ENCODE data around the gene ZDHHC20.

Gene ZDHHC20

DNA sequence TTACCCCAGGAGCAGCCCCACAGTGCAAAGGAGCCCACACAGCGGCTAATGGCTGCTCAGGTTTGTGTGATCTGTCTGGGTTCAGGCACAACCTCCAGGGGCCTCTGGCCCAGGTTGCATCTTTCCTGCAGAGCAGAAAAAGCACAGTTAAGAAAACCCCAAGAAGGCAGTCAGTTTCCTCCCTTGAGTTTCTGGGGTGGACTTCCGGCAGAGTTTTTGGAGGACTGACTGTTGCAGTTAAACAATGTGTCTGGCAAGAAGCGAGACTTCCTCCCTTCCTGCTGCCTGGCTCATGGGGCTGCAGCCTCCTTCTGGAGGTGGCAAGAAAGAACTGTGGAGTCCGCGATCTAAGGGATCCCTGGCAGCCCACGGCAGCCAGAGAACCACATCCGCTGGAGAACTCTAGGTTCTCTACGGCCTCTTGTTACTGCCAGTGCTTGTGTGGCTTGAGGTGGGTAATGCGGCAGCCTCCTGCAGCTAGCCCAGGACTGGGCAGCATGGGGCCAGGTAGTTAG is 114.4 kb downstream of the ZDHHC20 start:
- no peak overlapping the region for H3K27ac ChIP-seq (ENCODE audit: low read depth, low read length)
- no peaks in the 10 kb centered on the region for H3K36me3 ChIP-seq (ENCODE audit: control insufficient read depth, low read length)
- H3K4me1 ChIP-seq (ENCODE audit: control insufficient read depth, low read length), result peaks cover 14% of the 10 kb centered on the region
- no peaks in the 10 kb centered on the region for H3K9me3 ChIP-seq (ENCODE audit: control insufficient read depth, insufficient read depth, low read length)
- H3K4me2 ChIP-seq (ENCODE audit: low read length), result peak overlapping the region; percentile 52
- H3K9me2 ChIP-seq (replicated peaks; ENCODE audit: control insufficient read depth, low read length), result no peaks in the 10 kb centered on the region
- H3K27me3 ChIP-seq (ENCODE audit: control insufficient read depth, low read length), result no peaks in the 10 kb centered on the region
- peak overlapping the region; percentile 52 for H3K4me3 ChIP-seq (ENCODE audit: low read length)
- H3K79me2 ChIP-seq (ENCODE audit: control insufficient read depth, low read length), result no peaks in the 10 kb centered on the region
- no peaks in the 10 kb centered on the region for H3F3A ChIP-seq (ENCODE audit: control insufficient read depth, insufficient read depth)
- no peaks in the 10 kb centered on the region for H4K20me1 ChIP-seq (ENCODE audit: control insufficient read depth, insufficient read depth, low read depth, low read length)
- TF ChIP-seq, protein P1, sequence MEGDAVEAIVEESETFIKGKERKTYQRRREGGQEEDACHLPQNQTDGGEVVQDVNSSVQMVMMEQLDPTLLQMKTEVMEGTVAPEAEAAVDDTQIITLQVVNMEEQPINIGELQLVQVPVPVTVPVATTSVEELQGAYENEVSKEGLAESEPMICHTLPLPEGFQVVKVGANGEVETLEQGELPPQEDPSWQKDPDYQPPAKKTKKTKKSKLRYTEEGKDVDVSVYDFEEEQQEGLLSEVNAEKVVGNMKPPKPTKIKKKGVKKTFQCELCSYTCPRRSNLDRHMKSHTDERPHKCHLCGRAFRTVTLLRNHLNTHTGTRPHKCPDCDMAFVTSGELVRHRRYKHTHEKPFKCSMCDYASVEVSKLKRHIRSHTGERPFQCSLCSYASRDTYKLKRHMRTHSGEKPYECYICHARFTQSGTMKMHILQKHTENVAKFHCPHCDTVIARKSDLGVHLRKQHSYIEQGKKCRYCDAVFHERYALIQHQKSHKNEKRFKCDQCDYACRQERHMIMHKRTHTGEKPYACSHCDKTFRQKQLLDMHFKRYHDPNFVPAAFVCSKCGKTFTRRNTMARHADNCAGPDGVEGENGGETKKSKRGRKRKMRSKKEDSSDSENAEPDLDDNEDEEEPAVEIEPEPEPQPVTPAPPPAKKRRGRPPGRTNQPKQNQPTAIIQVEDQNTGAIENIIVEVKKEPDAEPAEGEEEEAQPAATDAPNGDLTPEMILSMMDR (IDR thresholded peaks at IDR 0.05; ENCODE audit: low read depth, low read length, poor library complexity, severe bottlenecking), result no peak
- no peak for TF ChIP-seq EZH2phosphoT487 (IDR thresholded peaks at IDR 0.05; ENCODE audit: borderline replicate concordance, low read length)

DNA sequence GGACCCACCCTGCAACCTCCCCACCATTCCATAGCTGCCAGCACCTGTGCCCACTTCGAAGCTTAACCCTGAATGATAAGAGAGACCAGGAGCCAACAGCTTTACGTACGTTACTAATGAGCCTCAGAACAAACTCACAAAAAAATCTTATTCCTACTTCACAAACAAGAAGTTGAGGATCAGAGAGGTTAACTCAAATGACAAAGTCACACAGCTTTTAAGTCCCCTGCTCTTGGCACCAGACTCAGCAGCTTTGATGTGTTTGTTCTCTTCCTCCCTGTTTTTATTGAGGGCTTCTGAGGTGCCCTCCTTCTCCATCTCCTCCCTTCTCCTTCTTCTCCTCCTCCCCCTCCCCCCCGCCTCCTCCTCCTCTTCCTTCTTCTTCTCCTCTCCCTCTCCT is 115.4 kb downstream of the ZDHHC20 start:
- Histone ChIP-seq H3K9me2 (replicated peaks; ENCODE audit: control insufficient read depth, low read length) (no peaks in the 10 kb centered on the region), H3K9me3 (ENCODE audit: control insufficient read depth, insufficient read depth, low read length) (no peaks in the 10 kb centered on the region), H3K4me3 (ENCODE audit: low read length) (no peak overlapping the region), H3K79me2 (ENCODE audit: control insufficient read depth, low read length) (no peaks in the 10 kb centered on the region), H3K4me1 (ENCODE audit: control insufficient read depth, low read length) (peaks cover 14% of the 10 kb centered on the region), H3K27ac (ENCODE audit: low read depth, low read length) (no peak overlapping the region), H3F3A (ENCODE audit: control insufficient read depth, insufficient read depth) (no peaks in the 10 kb centered on the region), H3K4me2 (ENCODE audit: low read length) (no peak overlapping the region), H3K27me3 (ENCODE audit: control insufficient read depth, low read length) (no peaks in the 10 kb centered on the region), H3K36me3 (ENCODE audit: control insufficient read depth, low read length) (no peaks in the 10 kb centered on the region), H4K20me1 (ENCODE audit: control insufficient read depth, insufficient read depth, low read depth, low read length) (no peaks in the 10 kb centered on the region)
- TF ChIP-seq, protein P1 (IDR thresholded peaks at IDR 0.05; ENCODE audit: low read depth, low read length, poor library complexity, severe bottlenecking), result no peak
- no peak for TF ChIP-seq EZH2phosphoT487 (IDR thresholded peaks at IDR 0.05; ENCODE audit: borderline replicate concordance, low read length)

DNA sequence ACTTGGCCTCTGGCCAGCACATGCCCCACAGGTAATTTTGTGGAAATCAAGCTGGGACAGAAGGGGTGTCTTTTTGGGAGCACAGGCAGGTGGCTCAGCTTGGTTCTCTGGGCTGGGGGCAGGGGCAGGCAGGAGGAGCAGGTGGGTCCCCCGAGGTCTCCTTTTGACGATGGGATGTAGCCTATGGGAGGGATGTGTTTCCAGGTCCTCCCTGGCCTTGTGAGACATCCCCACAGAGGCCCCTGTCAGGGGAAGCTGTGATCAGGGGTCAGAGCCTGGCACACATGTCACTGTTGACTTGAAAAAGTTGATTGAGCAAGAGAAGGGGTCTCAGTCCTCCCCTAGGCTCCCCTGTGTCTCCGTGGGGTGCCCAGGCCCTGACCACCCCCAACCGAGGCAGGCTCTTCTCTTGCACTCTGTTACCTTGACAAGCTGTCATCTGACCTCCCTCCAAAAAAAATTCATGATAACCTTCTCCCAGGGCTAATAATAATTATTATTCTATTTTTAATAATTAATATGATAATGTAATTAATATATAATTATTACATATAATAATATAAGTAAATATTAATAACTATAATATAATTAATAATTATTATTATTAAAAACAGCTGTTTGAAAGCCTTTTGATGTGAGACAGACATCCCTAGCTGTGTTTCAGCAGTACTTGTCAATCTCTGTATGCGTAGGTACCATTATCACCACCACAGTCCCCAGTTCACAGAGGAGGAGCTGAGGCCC is 116.2 kb downstream of the ZDHHC20 start:
- H3K36me3 ChIP-seq (ENCODE audit: control insufficient read depth, low read length), result no peaks in the 10 kb centered on the region
- no peak overlapping the region for H3K27ac ChIP-seq (ENCODE audit: low read depth, low read length)
- no peaks in the 10 kb centered on the region for H3F3A ChIP-seq (ENCODE audit: control insufficient read depth, insufficient read depth)
- TF ChIP-seq, protein P1 (IDR thresholded peaks at IDR 0.05; ENCODE audit: low read depth, low read length, poor library complexity, severe bottlenecking), result no peak
- no peak for TF ChIP-seq EZH2phosphoT487 (IDR thresholded peaks at IDR 0.05; ENCODE audit: borderline replicate concordance, low read length)
- H3K79me2 ChIP-seq (ENCODE audit: control insufficient read depth, low read length), result no peaks in the 10 kb centered on the region
- peaks cover 14% of the 10 kb centered on the region for H3K4me1 ChIP-seq (ENCODE audit: control insufficient read depth, low read length)
- no peak overlapping the region for H3K4me2 ChIP-seq (ENCODE audit: low read length)
- H3K4me3 ChIP-seq (ENCODE audit: low read length), result no peak overlapping the region
- no peaks in the 10 kb centered on the region for H3K27me3 ChIP-seq (ENCODE audit: control insufficient read depth, low read length)
- H4K20me1 ChIP-seq (ENCODE audit: control insufficient read depth, insufficient read depth, low read depth, low read length), result no peaks in the 10 kb centered on the region
- H3K9me3 ChIP-seq (ENCODE audit: control insufficient read depth, insufficient read depth, low read length), result no peaks in the 10 kb centered on the region
- no peaks in the 10 kb centered on the region for H3K9me2 ChIP-seq (replicated peaks; ENCODE audit: control insufficient read depth, low read length)

Measured in DOHH2 (cell line).